GM23338 (cell line): Measurements from ENCODE around the gene PGBD2. TPM values are rescaled to one million over a fixed set of nuclear protein-coding genes. Genes with fewer than 3 reads are reported as not detected.

Source experiments
- ATAC-seq: fragments of 200-7000 bp; cut with Tn5 transposase; 3 replicates; pipeline ENCODE4 v1.9.1; 2020
- DNase-seq: peaks from one replicate; pipeline ENCODE4 v3.0.0-alpha.2; 2015; ENCODE audit warnings: low spot score
- H2AFZ ChIP-seq: fragments of 200-600 bp; sonication (generic); 2 replicates; pipeline ENCODE4 v1.8.0; 2016; ENCODE audit warnings: antibody characterized with exemption, mild to moderate bottlenecking, moderate library complexity
- H3F3A ChIP-seq: fragments of 200-600 bp; sonication (generic); replicated peaks from 2 replicates; pipeline ENCODE4 v1.8.0; 2017; ENCODE audit warnings: antibody characterized with exemption, mixed run types, low read depth
- H3K27ac ChIP-seq: fragments of 200-600 bp; sonication (generic); 2 replicates; pipeline ENCODE4 v1.6.1; 2016; ENCODE audit warnings: low read depth
- H3K27me3 ChIP-seq: fragments of 200-600 bp; sonication (generic); 2 replicates; pipeline ENCODE4 v1.8.0; 2016; ENCODE audit warnings: mild to moderate bottlenecking, mixed run types, moderate library complexity; ENCODE audit not compliant: insufficient read depth
- H3K36me3 ChIP-seq: fragments of 200-600 bp; sonication (generic); 2 replicates; pipeline ENCODE4 v1.8.0; 2016; ENCODE audit warnings: mild to moderate bottlenecking; ENCODE audit not compliant: insufficient read depth
- H3K4me1 ChIP-seq: fragments of 200-600 bp; sonication (generic); 2 replicates; pipeline ENCODE4 v1.8.0; 2016; ENCODE audit warnings: mild to moderate bottlenecking, moderate library complexity; ENCODE audit not compliant: insufficient read depth
- H3K4me2 ChIP-seq: fragments of 200-600 bp; sonication (generic); 2 replicates; pipeline ENCODE4 v1.7.1; 2017; ENCODE audit warnings: mixed run types
- H3K4me3 ChIP-seq: fragments of 200-600 bp; sonication (generic); 2 replicates; pipeline ENCODE4 v1.6.1; 2016; ENCODE audit warnings: mixed run types
- H3K79me2 ChIP-seq: fragments of 200-600 bp; sonication (generic); replicated peaks from 2 replicates; pipeline ENCODE4 v1.8.0; 2017; ENCODE audit warnings: mild to moderate bottlenecking; ENCODE audit not compliant: insufficient read depth
- H3K9me2 ChIP-seq: fragments of 200-600 bp; sonication (generic); 2 replicates; pipeline ENCODE4 v1.8.0; 2017; ENCODE audit not compliant: insufficient read depth
- H4K20me1 ChIP-seq: fragments of 200-600 bp; sonication (generic); replicated peaks from 2 replicates; pipeline ENCODE4 v1.8.0; 2017; ENCODE audit warnings: mild to moderate bottlenecking; ENCODE audit not compliant: insufficient read depth
- H3K27ac Mint-ChIP-seq: 2 replicates; pipeline ENCODE4 v1.8.0; 2020; ENCODE audit warnings: inconsistent platforms, mild to moderate bottlenecking, moderate library complexity, mixed read lengths
- H3K27me3 Mint-ChIP-seq: 3 replicates; pipeline ENCODE4 v1.8.0; 2022; ENCODE audit warnings: low read depth, mild to moderate bottlenecking, moderate library complexity, mixed read lengths, inconsistent platforms; ENCODE audit not compliant: insufficient read depth, poor library complexity
- H3K36me3 Mint-ChIP-seq: 3 replicates; pipeline ENCODE4 v1.8.0; 2021; ENCODE audit warnings: low read depth, mild to moderate bottlenecking, inconsistent platforms, moderate library complexity, mixed read lengths
- H3K4me1 Mint-ChIP-seq: 3 replicates; pipeline ENCODE4 v1.8.0; 2020; ENCODE audit warnings: mild to moderate bottlenecking, inconsistent platforms, mixed read lengths
- H3K4me3 Mint-ChIP-seq: 3 replicates; pipeline ENCODE4 v1.8.0; 2021; ENCODE audit warnings: moderate library complexity, mild to moderate bottlenecking, inconsistent platforms, mixed read lengths
- H3K9me3 Mint-ChIP-seq: 3 replicates; pipeline ENCODE4 v1.8.0; 2020; ENCODE audit warnings: moderate library complexity, mild to moderate bottlenecking, inconsistent platforms, mixed read lengths
- CREB1 ChIP-seq: fragments of 250-450 bp; sonication (Bioruptor Pico); IDR thresholded peaks from 2 replicates; pipeline ENCODE4 v1.5.0; 2020; ENCODE audit warnings: low read depth, mild to moderate bottlenecking, moderate library complexity
- EZH2phosphoT487 ChIP-seq: fragments of 200-600 bp; sonication (generic); IDR thresholded peaks from one replicate; pipeline ENCODE4 v1.8.1; 2018; ENCODE audit warnings: antibody characterized with exemption; ENCODE audit not compliant: unreplicated experiment
- JUNB ChIP-seq: IDR thresholded peaks from one replicate; pipeline ENCODE4 v1.6.1; 2016; ENCODE audit warnings: antibody characterized with exemption; ENCODE audit not compliant: unreplicated experiment
- POLR2AphosphoS5 ChIP-seq: IDR thresholded peaks from 2 replicates; pipeline ENCODE4 v1.6.1; 2016; ENCODE audit warnings: antibody characterized with exemption, low read depth
- STAT1 ChIP-seq: IDR thresholded peaks from one replicate; pipeline ENCODE4 v1.6.1; 2016; ENCODE audit warnings: antibody characterized with exemption; ENCODE audit not compliant: unreplicated experiment
- ZNF114 ChIP-seq: fragments of 250-450 bp; sonication (Bioruptor Pico); IDR thresholded peaks from 2 replicates; pipeline ENCODE4 v1.5.0; 2020; ENCODE audit warnings: mild to moderate bottlenecking, moderate library complexity
- polyA plus RNA-seq: library from polyadenylated mRNA; unstranded; fragments of >200 nt; fragmentation: Nextera tagmentation; extraction: Ambion mirVana; gene quantifications from 2 replicates; pipeline ENCODE4 v1.2.1, GENCODE V29; 2016
- total RNA-seq: library from RNA; depleted of rRNA; stranded (reverse); fragments of >200 nt; shearing (Covaris generic); gene quantifications from 2 replicates; pipeline ENCODE4 v1.2.3, GENCODE V29; 2014
- TF ChIP-seq, protein P1 (sequence below), 2 experiments: fragments of 200-600 bp in 1 of 2; sonication (generic) in 1 of 2; conservative IDR thresholded peaks; 2 replicates each; pipeline versions ENCODE4 v1.5.1 to v1.6.1; 2016 to 2017; ENCODE audit warnings: antibody characterized with exemption in 2 of 2, low read depth in 2 of 2, mild to moderate bottlenecking in 2 of 2, moderate library complexity in 1 of 2
- TF ChIP-seq, protein P2 (sequence below): fragments of 250-450 bp; sonication (Bioruptor Pico); IDR thresholded peaks from 2 replicates; pipeline ENCODE4 v1.5.0; 2020; ENCODE audit warnings: mild to moderate bottlenecking, moderate library complexity

The PGBD2 gene
- total and polyA plus RNA-seq, 2 experiments from 2014 or later: 4.8 to 10.2 TPM

- peak overlapping the region; percentile 97 for H2AFZ ChIP-seq
- 0 out of 2 replicates have a peak, but pooled peaks cover 6% of the 10 kb centered on the region for H3F3A ChIP-seq
- ATAC-seq (peak; percentile 58), DNase-seq (peak; percentile 79)
- H3K27ac ChIP-seq: no peak overlapping the region
- peak overlapping the region; percentile 79 for H3K4me3 ChIP-seq
- H3K79me2 ChIP-seq: no peaks in the 10 kb centered on the region
- no peaks in the 10 kb centered on the region for H3K36me3 ChIP-seq
- peak overlapping the region; percentile 98 for H3K4me2 ChIP-seq
- H3K27ac Mint-ChIP-seq: no peak overlapping the region
- peaks cover 22% of the 10 kb centered on the region for H3K27me3 Mint-ChIP-seq
- no peaks in the 10 kb centered on the region; the same call in 2 of the 3 replicates for H3K9me3 Mint-ChIP-seq
- H3K27me3 ChIP-seq: peaks cover 51% of the 10 kb centered on the region
- no peaks in the 10 kb centered on the region; the same call in 2 of the 3 replicates for H3K36me3 Mint-ChIP-seq
- no peaks in the 10 kb centered on the region for H3K9me2 ChIP-seq
- TF ChIP-seq STAT1 (no peak), CREB1 (CRISPR knock-in tag) (peak; percentile 61; the same call in 1 of the 2 replicates), ZNF114 (no peak), JUNB (no peak), EZH2phosphoT487 (no peak), POLR2AphosphoS5 (peak; percentile 65)
- TF ChIP-seq, protein P1, sequence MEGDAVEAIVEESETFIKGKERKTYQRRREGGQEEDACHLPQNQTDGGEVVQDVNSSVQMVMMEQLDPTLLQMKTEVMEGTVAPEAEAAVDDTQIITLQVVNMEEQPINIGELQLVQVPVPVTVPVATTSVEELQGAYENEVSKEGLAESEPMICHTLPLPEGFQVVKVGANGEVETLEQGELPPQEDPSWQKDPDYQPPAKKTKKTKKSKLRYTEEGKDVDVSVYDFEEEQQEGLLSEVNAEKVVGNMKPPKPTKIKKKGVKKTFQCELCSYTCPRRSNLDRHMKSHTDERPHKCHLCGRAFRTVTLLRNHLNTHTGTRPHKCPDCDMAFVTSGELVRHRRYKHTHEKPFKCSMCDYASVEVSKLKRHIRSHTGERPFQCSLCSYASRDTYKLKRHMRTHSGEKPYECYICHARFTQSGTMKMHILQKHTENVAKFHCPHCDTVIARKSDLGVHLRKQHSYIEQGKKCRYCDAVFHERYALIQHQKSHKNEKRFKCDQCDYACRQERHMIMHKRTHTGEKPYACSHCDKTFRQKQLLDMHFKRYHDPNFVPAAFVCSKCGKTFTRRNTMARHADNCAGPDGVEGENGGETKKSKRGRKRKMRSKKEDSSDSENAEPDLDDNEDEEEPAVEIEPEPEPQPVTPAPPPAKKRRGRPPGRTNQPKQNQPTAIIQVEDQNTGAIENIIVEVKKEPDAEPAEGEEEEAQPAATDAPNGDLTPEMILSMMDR (conservative IDR thresholded peaks at IDR 0.05; ENCODE audit: low read depth in 2 of 2): no peak; a peak in 1 of 4 replicates
- TF ChIP-seq, protein P2, sequence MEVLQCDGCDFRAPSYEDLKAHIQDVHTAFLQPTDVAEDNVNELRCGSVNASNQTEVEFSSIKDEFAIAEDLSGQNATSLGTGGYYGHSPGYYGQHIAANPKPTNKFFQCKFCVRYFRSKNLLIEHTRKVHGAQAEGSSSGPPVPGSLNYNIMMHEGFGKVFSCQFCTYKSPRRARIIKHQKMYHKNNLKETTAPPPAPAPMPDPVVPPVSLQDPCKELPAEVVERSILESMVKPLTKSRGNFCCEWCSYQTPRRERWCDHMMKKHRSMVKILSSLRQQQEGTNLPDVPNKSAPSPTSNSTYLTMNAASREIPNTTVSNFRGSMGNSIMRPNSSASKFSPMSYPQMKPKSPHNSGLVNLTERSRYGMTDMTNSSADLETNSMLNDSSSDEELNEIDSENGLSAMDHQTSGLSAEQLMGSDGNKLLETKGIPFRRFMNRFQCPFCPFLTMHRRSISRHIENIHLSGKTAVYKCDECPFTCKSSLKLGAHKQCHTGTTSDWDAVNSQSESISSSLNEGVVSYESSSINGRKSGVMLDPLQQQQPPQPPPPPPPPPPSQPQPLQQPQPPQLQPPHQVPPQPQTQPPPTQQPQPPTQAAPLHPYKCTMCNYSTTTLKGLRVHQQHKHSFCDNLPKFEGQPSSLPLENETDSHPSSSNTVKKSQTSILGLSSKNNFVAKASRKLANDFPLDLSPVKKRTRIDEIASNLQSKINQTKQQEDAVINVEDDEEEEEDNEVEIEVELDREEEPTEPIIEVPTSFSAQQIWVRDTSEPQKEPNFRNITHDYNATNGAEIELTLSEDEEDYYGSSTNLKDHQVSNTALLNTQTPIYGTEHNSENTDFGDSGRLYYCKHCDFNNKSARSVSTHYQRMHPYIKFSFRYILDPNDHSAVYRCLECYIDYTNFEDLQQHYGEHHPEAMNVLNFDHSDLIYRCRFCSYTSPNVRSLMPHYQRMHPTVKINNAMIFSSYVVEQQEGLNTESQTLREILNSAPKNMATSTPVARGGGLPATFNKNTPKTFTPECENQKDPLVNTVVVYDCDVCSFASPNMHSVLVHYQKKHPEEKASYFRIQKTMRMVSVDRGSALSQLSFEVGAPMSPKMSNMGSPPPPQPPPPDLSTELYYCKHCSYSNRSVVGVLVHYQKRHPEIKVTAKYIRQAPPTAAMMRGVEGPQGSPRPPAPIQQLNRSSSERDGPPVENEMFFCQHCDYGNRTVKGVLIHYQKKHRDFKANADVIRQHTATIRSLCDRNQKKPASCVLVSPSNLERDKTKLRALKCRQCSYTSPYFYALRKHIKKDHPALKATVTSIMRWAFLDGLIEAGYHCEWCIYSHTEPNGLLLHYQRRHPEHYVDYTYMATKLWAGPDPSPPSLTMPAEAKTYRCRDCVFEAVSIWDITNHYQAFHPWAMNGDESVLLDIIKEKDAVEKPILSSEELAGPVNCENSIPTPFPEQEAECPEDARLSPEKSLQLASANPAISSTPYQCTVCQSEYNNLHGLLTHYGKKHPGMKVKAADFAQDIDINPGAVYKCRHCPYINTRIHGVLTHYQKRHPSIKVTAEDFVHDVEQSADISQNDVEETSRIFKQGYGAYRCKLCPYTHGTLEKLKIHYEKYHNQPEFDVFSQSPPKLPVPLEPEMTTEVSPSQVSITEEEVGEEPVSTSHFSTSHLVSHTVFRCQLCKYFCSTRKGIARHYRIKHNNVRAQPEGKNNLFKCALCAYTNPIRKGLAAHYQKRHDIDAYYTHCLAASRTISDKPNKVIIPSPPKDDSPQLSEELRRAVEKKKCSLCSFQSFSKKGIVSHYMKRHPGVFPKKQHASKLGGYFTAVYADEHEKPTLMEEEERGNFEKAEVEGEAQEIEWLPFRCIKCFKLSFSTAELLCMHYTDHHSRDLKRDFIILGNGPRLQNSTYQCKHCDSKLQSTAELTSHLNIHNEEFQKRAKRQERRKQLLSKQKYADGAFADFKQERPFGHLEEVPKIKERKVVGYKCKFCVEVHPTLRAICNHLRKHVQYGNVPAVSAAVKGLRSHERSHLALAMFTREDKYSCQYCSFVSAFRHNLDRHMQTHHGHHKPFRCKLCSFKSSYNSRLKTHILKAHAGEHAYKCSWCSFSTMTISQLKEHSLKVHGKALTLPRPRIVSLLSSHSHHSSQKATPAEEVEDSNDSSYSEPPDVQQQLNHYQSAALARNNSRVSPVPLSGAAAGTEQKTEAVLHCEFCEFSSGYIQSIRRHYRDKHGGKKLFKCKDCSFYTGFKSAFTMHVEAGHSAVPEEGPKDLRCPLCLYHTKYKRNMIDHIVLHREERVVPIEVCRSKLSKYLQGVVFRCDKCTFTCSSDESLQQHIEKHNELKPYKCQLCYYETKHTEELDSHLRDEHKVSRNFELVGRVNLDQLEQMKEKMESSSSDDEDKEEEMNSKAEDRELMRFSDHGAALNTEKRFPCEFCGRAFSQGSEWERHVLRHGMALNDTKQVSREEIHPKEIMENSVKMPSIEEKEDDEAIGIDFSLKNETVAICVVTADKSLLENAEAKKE (CRISPR knock-in tag): no peak
- H3K4me1 Mint-ChIP-seq: peaks cover 22% of the 10 kb centered on the region
- peak overlapping the region; percentile 73 for H3K4me3 Mint-ChIP-seq
- no peaks in the 10 kb centered on the region for H4K20me1 ChIP-seq
- H3K4me1 ChIP-seq: peaks cover 17% of the 10 kb centered on the region; the same call in 1 of the 2 replicates
These were observed 42.8 kb upstream of the PGBD2 start for GRCh38 chr1:248862998-248863881.
